Spleen (tissue), 11 donors: ENCODE results near the gene LRSAM1. TPM values are rescaled to one million over a fixed set of nuclear protein-coding genes. Genes with fewer than 3 reads are reported as not detected.

ENCODE experiments used
- DNase-seq: peaks from one replicate; pipeline ENCODE4 v3.0.0-alpha.2; 2020
- H3K27ac ChIP-seq, 8 donors: fragments of 200-600 bp; sonication (generic) in 7 of 8; 1 replicate in 4 of 8; 2 replicates in 4 of 8; pipeline versions ENCODE4 v1.5.0 to v1.8.0; 2016 to 2021; ENCODE audit warnings: inconsistent platforms in 4 of 8, mild to moderate bottlenecking in 4 of 8, moderate library complexity in 1 of 8
- H3K27me3 ChIP-seq, 7 donors: fragments of 200-600 bp; sonication (generic) in 6 of 7; replicated peaks in 1 of 7; 1 replicate in 4 of 7; 2 replicates in 3 of 7; pipeline versions ENCODE4 v1.5.0 to v1.8.0; 2016 to 2021; ENCODE audit warnings: inconsistent platforms in 3 of 7, mild to moderate bottlenecking in 1 of 7
- H3K36me3 ChIP-seq, 6 donors: fragments of 200-600 bp; sonication (generic) in 5 of 6; 1 replicate in 4 of 6; 2 replicates in 2 of 6; pipeline versions ENCODE4 v1.5.0 to v1.8.0; 2016 to 2021; ENCODE audit warnings: inconsistent platforms in 2 of 6
- H3K4me1 ChIP-seq, 6 donors: fragments of 200-600 bp; sonication (generic) in 5 of 6; 1 replicate in 3 of 6; 2 replicates in 3 of 6; pipeline versions ENCODE4 v1.5.0 to v1.8.0; 2016 to 2021; ENCODE audit warnings: inconsistent platforms in 3 of 6
- H3K4me3 ChIP-seq, 8 donors: fragments of 200-600 bp; sonication (generic) in 7 of 8; 1 replicate in 4 of 8; 2 replicates in 4 of 8; pipeline versions ENCODE4 v1.5.0 to v1.8.0; 2016 to 2021; ENCODE audit warnings: inconsistent platforms in 4 of 8, mild to moderate bottlenecking in 4 of 8, moderate library complexity in 2 of 8
- H3K9me3 ChIP-seq, 8 donors: fragments of 200-600 bp; sonication (generic) in 7 of 8; 1 replicate in 4 of 8; 2 replicates in 4 of 8; pipeline versions ENCODE4 v1.5.0 to v1.8.0; 2016 to 2021; ENCODE audit warnings: inconsistent platforms in 4 of 8
- POLR2A ChIP-seq, 3 donors: fragments of 450-650 bp; IDR thresholded peaks; one replicate each; pipeline ENCODE4 v1.5.1; 2017; ENCODE audit warnings: antibody characterized with exemption in 3 of 3, mild to moderate bottlenecking in 1 of 3
- POLR2AphosphoS5 ChIP-seq, 3 donors: sonication (generic); formaldehyde crosslinking; IDR thresholded peaks; one replicate each; pipeline ENCODE4 v1.5.1; 2017; ENCODE audit warnings: antibody characterized with exemption in 3 of 3
- WGBS, 5 donors: extraction: QIAGEN DNeasy Blood & Tissue Kit in 3 of 5; methylation state at CpG; one replicate each; pipeline versions ENCODE4 v1.1.5 to v1.1.7; 2013 to 2018; 5-methylcytosine and 5-hydroxymethylcytosine counted together
- intact Hi-C: fragments of 100-400 bp; cut with DNase I; formaldehyde crosslinking; loops from one replicate; pipeline ENCODE4 v1.15.0; 2023; ENCODE audit warnings: low total_unique reads
- polyA plus RNA-seq, 3 donors: library from polyadenylated mRNA; stranded (reverse); fragments of 200-250 nt; gene quantifications; one replicate each; pipeline ENCODE4 v1.2.1, GENCODE V29; 2013
- small RNA-seq, 4 donors: library from RNA; depleted of rRNA; stranded (forward); fragments of <200 nt; gene quantifications; one replicate each; pipeline ENCODE3, GENCODE V24; 2016
- total RNA-seq, 7 donors: library from RNA; depleted of rRNA in 3 of 7; stranded (reverse); fragments of >200 nt in 3 of 7; fragmentation: NEBNext Ultra II Directional in 4 of 7; extraction: Animal tissue kit (Norgen Biotek cat#: 25700) in 4 of 7; gene quantifications; one replicate each; pipeline versions ENCODE4 v1.1.0 to v1.2.1, GENCODE V29; 2016 to 2021
- TF ChIP-seq, protein P1 (sequence below), 11 experiments: fragments of 200-600 bp in 7 of 11; fragments of 450-650 bp in 4 of 11; sonication (generic) in 4 of 11; IDR thresholded peaks in 8 of 11; conservative IDR thresholded peaks in 3 of 11; 1 replicate in 7 of 11; 2 replicates in 4 of 11; pipeline versions ENCODE4 v1.4.0 to v1.8.0; 2016 to 2021; ENCODE audit warnings: antibody characterized with exemption in 11 of 11, inconsistent platforms in 4 of 11, mild to moderate bottlenecking in 1 of 11
- donor health status: healthy with polysubstance abuse.
- donor health status: DM: no; HTN: no; CAD: no; lungs with moderate emphysema.
- donor health status: DM: no; HTN: no; CAD: no.
- donor health status: Bipolar disorder and iron deficiency.
- donor health status: healthy.
- donor health status: DM: no; HTN: no; CAD: no.
- donor health status: DM: yes; HTN: yes; CAD: no.

Gene LRSAM1
- total and polyA plus RNA-seq, 10 donors: 13.5 to 32.1 (median 25.1) TPM

GRCh38 chr9:127550751-127551150, 99.4 kb downstream of the LRSAM1 start:
- Histone ChIP-seq H3K27ac (no peak overlapping the region), H3K36me3 (no peaks in the 10 kb centered on the region), H3K27me3 (no peaks in the 10 kb centered on the region), H3K4me1 (peaks cover 6 to 67% (median 30%) of the 10 kb centered on the region in 6 donors), H3K9me3 (no peaks in the 10 kb centered on the region), H3K4me3 (no peak overlapping the region)
- DNase-seq: no peak
- WGBS, 5 donors: 53 to 75% (median 67%) methylated on average over 12 to 14 of the region's 14 CpGs
- peak in 1 of 3 donors; percentile 42 for TF ChIP-seq POLR2AphosphoS5 (IDR thresholded peaks at IDR 0.05)
- TF ChIP-seq POLR2A (IDR thresholded peaks at IDR 0.05): no peak
- TF ChIP-seq, protein P1, sequence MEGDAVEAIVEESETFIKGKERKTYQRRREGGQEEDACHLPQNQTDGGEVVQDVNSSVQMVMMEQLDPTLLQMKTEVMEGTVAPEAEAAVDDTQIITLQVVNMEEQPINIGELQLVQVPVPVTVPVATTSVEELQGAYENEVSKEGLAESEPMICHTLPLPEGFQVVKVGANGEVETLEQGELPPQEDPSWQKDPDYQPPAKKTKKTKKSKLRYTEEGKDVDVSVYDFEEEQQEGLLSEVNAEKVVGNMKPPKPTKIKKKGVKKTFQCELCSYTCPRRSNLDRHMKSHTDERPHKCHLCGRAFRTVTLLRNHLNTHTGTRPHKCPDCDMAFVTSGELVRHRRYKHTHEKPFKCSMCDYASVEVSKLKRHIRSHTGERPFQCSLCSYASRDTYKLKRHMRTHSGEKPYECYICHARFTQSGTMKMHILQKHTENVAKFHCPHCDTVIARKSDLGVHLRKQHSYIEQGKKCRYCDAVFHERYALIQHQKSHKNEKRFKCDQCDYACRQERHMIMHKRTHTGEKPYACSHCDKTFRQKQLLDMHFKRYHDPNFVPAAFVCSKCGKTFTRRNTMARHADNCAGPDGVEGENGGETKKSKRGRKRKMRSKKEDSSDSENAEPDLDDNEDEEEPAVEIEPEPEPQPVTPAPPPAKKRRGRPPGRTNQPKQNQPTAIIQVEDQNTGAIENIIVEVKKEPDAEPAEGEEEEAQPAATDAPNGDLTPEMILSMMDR (IDR thresholded peaks at IDR 0.05 in 8 of 11, conservative IDR thresholded peaks at IDR 0.05 in 3 of 11): no peak
- intact Hi-C loops: no loop called here

Small RNA genes within 50 kb of the gene (small RNA-seq; reads per million reads assigned to genes)
- gene RF00019 (0 reads per million in 4 donors), gene SNORA65 (431 to 570 (median 477) reads per million in 4 donors)

Other genes starting within 250 kb of the LRSAM1 start
- gene GARNL3, start 186.7 kb upstream of the LRSAM1 start, total RNA-seq: 10 to 100 TPM in 5 of 7 donors, 1 to 10 TPM in 2; 6.6 to 14.7 (median 11.1) TPM
- 1 to 10 TPM; 2.1 to 6.3 (median 4.2) TPM for gene GARNL3, start 186.7 kb upstream of the LRSAM1 start, polyA plus RNA-seq
- gene SLC2A8, start 54.3 kb upstream of the LRSAM1 start, total RNA-seq: 10 to 100 TPM; 16.8 to 32.0 (median 23.0) TPM
- 10 to 100 TPM; 10.0 to 18.3 (median 14.5) TPM for gene SLC2A8, start 54.3 kb upstream of the LRSAM1 start, polyA plus RNA-seq
- gene ZNF79, start 27.1 kb upstream of the LRSAM1 start, total RNA-seq: 10 to 100 TPM; 10.4 to 14.7 (median 12.7) TPM
- 1 to 10 TPM; 2.3 to 4.1 (median 3.8) TPM for gene ZNF79, start 27.1 kb upstream of the LRSAM1 start, polyA plus RNA-seq
- gene RPL12, start 104 bp upstream of the LRSAM1 start, total RNA-seq: 1,000 to 10,000 TPM; 1,013 to 2,248 (median 1,247) TPM
- gene RPL12, start 104 bp upstream of the LRSAM1 start, polyA plus RNA-seq: 1,000 to 10,000 TPM; 5,054 to 9,017 (median 7,616) TPM
- 10 to 100 TPM; 26.0 to 75.7 (median 38.5) TPM for gene STXBP1, start 160.8 kb downstream of the LRSAM1 start, total RNA-seq
- 1 to 10 TPM; 4.3 to 7.6 (median 6.0) TPM for gene STXBP1, start 160.8 kb downstream of the LRSAM1 start, polyA plus RNA-seq